H54 (cell line): ENCODE results near the gene ROBO2.

Experiments
- DNase-seq: peaks from one replicate; pipeline ENCODE4 v3.0.0; 2011; ENCODE audit warnings: low spot score, mixed read lengths; ENCODE audit not compliant: insufficient read length
- FAIRE-seq: peaks from 3 replicates; lab custom pipeline; 2011; peaks lifted over from hg19 to GRCh38; lab: Jason Lieb, UNC
- POLR2A ChIP-seq: IDR thresholded peaks from 2 replicates; pipeline ENCODE4 v1.6.1; 2011; ENCODE audit warnings: low read depth, mild to moderate bottlenecking, low read length

ROBO2 gene

DNA sequence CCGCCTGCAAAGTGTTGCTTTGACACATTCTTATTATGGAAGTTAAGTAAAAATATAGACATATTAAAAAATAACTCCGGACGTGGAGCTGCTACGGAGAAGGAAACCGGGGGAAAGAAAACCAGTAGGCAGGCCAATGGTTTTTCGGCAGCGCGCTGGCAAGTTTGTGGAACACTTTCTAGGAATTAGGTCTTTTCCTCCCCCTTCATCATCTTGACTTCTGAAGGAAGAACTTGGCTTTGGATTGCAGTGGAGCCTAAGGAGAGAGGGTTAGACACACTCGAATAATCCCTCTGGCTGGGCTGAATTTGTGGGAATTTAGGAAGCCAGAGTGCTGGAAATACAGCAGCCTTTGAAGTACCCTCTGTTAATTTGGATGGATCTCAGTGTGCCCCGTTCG, 317 bp downstream of the ROBO2 start:
- no peak for DNase-seq
- no peak for FAIRE-seq

DNA sequence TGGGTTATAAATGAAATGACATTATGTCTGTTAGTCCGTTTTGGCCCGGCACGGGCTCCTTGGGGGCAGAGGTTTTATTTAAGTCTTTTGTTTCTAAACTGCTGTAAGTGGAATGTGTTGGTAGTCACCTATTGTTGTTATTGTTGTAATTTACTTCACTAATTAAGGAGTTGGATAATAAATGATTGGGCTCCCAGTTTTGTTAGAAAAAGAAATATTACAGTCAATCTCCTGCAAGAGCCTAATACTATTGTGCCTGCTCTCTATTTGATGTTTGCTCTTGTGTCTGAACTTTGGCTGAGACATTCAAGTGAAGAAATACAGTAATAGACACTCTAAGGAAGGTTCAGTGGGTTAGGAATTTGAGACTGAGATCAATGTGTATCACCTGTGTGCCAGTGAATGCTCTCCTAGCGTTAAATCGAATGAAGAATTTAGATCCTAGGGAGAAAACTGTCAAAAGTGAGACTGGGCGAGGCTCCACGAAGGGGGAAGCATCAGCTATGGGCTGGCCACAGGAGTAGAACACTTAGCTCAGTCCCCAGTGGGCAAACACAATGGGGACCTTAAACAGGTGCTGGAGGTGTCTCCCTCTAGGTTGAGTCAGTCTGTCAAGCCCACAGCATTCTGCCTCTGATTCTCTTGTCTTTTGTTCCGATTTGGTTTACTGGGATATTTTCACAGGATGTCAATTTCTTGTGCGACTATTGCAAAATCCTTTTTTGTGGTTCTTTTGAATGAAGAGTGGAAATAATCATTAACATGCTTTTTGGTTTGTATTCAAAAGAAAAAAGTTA, 1.2 kb downstream of the ROBO2 start:
- no peak for TF ChIP-seq POLR2A
- DNase-seq, result no peak
- no peak for FAIRE-seq

More for the DNA sequence above, 317 bp downstream of the ROBO2 start:
- no peak for TF ChIP-seq POLR2A

DNA sequence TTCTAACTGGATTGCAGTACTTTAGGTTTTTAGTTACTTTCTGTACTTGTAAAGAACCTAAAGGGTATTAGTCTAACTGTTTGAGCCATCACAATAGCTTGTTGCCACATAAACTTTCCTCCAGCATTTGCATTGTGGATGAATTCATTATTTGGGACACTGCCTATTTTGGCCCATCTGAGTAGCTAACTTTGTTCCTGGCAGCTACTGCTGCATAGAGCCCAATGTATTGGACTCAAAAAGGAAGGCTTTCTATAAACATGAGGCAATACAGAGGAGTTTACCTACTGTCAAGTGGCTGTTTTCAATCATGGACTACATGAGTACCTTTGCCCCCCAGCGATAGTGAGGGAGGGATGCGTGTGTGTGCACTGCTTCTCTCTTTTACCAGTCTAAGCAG, 1.9 kb downstream of the ROBO2 start:
- TF ChIP-seq POLR2A, result no peak
- FAIRE-seq (no peak), DNase-seq (no peak)

DNA sequence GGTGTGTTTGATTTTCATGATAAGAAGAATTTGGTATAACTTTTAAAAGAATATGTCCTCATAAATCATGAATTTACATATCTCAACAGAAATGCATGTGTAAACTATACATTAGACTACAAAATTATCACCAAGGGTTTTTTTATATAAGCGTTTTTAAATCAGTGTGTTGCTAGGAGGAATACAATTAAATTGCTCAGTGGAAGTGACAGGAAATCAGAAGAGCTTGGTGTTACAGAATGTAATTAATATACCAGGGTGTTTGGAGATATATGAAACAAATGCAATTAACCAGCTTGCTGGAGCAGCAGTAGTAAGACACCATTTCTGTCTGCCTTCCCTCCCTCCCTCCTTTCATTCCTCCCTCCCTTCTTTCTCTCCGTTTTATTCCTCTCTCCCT, 2.4 kb downstream of the ROBO2 start:
- FAIRE-seq, result no peak
- DNase-seq, result no peak
- TF ChIP-seq POLR2A, result no peak

DNA sequence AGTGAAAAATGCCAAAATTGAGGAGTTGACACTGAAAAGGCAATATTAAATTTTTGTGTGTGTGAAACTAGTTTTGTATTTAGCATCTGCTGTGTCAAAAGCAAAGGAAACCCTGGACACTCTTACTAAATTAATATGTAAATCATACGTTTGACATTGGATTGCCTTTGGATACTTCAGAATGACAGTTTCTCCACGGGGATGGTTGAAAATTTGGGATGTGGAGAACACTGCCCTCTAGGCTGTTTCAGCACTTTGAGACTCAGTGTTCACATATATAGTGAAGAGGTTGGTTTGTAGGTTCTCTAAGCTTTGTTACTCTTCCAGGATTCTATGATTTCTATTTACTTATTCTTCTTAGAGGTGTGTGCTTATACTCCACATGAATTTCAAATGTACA, 3.0 kb downstream of the ROBO2 start:
- TF ChIP-seq POLR2A, result no peak
- FAIRE-seq (no peak), DNase-seq (no peak)

DNA sequence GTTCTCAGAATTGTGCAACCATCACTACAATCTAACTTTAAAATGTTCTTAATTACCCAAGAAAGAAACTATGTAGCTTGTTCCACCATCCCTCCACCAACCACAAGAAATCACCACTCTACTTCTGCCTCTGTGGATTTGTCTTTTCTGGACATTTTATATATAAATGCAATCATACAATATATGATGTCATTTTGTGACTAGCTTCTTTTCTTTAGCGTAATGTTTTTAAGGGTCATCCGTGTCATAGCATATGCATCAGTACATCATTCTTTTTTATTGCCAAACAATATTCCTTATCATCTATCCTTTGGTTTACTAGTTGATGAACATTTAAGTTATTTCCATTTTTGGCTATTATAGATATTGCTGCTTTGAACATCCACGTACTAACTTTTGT, 5.8 kb downstream of the ROBO2 start:
- DNase-seq (no peak), FAIRE-seq (no peak)
- no peak for TF ChIP-seq POLR2A

DNA sequence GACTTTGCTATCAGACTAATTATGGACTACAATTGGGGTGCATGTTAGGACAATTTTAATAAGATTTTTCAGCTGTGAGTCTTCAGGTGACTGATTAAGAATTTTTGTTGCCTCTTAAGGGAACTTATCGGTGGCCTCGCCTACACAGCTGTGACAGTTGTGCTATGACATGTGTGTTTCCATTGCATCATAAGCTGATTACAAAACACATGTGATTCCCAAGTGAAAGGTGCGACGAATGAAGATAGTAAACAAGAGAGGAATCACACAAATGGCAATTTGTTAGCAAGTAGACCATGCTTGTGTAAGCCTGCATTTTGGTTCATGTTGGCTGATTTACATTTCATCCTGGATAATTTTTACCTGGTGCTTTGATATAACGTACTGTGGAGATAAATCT, 8.3 kb downstream of the ROBO2 start:
- no peak for TF ChIP-seq POLR2A
- no peak for FAIRE-seq
- DNase-seq, result no peak

DNA sequence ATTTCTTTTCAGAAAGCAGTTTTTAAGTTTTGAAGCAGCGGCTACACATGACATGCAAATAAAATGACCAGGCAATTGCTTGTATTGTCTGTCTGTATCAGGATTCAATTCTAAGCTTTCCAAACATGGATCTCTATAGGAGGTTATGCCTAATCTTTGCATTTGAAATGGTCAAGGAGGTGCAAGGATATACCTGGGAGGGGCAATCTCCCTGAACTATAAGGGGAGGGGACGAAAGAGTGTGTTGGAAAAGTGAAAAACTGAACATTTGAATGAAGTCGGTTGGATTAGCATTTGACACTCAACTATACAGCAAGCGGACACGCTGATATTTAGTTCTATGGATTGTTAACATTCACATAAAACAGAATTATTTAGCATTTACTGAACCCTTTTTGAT, 11.7 kb downstream of the ROBO2 start:
- FAIRE-seq, result no peak

DNA sequence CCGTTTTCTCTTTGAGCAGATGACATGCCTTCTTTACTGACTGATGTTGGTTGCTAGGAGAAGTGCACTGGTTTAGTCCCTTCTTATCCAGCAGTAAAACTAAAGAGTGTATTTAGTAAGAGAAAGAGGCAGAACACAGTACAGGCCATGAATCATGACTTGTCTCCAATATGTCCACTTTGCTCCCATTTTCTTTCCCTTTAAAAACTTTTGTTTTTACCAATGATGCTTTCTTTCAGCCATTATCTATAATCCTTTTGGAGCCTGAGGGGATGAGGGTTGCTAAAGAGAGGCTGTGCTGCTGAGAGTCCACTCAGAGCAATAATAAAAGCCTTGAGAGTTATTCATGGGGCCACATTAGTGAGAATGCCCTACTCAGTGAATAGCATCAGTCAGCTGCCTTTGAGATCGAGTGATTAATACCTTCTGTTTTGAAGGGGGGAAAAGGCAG, 12.2 kb downstream of the ROBO2 start:
- no peak for DNase-seq
- TF ChIP-seq POLR2A, result no peak
- no peak for FAIRE-seq

More for the DNA sequence above, 11.7 kb downstream of the ROBO2 start:
- no peak for DNase-seq
- TF ChIP-seq POLR2A, result no peak

DNA sequence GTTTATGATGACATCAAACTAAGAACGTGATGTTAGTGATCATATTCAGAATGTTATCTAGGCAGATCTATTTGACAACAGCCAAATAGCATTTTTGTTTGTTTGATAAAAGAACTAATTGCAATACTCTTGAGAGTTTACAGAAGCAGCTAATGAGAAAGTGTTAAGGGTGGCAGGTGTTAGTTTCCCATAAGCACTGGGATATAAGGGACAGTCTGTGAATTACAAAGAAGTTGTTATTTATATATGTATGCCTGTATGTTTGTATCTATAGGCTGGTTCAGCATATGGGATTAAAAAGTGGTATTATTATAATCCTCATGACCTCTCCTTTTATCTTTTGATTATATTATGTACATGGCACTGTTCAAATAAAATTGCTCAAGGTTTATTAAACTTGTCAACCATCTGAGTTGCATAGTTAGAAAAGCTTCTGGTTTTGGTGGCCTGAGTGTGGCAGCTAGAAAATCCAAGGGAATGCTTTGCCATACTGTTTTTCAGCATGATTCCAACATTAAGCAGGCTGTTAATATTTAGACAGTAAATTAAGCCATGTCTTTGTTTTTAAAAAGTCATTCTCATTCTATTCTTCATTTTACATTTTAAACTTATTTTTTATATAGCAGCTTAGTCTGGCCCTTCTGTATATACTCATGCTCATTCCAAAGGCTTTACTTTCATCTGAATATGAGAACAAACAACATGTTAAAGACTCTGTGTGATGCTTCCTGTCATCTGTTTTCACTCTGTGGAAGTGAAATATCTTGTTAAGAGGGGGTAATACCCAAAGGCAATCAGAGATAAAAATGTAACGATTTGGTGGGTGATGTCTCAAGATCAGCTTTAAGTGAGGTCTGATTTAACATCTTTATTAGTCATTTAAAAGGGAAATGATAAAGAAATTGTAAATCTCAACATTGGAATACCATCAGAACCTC, 13.1 kb downstream of the ROBO2 start:
- no peak for TF ChIP-seq POLR2A
- DNase-seq (no peak), FAIRE-seq (no peak)

DNA sequence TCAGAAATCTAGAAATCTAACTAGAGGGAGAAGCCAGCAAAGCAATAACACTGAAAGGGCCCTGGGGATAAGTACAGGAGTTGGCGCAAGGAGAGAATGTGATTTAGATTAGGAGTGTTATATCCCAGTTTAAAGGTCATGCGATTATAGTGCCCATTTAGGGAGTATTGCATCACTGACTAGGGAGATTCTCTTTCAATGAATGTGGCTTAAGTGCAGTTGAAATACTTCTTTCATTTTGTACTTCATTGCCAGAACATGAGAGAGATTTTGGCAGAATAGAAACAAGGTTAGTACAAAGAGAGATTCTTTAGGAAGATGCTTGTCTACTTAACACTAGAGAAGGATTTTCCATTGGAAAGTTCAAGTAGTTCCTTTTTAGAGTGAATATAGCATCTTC, 13.9 kb downstream of the ROBO2 start:
- FAIRE-seq (no peak), DNase-seq (no peak)
- TF ChIP-seq POLR2A, result no peak

DNA sequence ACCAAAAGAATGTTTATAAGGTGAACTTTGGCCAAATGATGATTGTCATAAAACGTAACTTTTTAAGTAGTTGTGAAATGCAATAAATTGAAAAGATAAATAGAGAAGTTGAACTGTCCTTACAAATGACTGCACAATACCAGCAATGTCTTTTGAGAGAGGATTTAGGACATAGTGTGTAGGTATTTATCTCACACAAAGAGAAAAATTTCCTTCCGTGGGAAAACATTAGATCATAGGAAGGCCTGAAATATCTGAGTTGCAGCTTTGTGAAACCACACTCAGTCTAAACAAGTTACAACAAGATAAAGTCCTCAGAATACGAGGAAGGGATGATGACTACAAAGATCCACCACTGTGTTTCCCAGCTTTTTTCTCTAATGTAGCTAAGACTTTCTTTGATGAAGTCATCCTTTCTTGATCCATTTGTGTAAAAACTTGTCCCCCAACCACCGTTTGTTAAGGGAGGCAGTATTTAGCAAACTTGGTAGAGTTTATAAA, 16.0 kb downstream of the ROBO2 start:
- FAIRE-seq (no peak), DNase-seq (no peak)
- TF ChIP-seq POLR2A, result no peak

DNA sequence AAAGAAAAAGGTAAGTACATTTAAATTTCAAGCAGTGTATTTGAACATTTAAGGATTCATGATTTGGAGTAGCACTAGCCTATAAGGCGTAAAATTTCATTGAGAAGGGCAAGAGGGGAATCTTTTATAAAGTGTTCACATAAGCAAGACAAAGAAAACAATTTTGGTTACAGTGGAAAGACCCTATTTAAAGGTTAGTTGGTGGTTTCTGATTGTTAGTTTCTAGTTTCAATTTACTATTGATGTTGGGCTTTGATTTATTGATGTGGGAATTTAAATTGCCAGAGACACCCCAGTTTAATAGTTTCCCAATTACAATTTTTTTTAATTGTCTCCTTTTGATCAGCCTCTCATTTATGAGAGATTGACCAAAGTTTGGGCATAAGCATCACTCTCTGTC, 19.5 kb downstream of the ROBO2 start:
- no peak for TF ChIP-seq POLR2A
- FAIRE-seq, result no peak

DNA sequence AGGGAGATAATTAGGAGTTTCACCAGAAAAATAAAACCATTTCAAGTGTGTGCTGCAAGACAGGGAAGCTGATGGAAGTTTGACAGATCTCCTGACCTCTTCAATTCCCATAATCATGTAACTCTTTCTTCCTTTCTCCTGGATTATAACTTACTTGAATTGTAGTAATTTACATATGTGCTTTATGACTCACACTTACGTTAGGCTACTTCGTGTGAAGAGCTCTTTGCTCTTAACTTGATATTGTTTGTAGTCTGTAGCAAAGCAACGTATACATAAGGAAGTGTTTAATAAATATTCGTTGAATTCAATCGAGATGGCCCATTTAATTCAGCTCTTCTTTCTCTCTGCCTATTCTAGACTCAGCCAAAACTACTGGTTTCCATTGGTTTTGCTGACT, 23.5 kb downstream of the ROBO2 start:
- DNase-seq, result no peak
- no peak for TF ChIP-seq POLR2A
- no peak for FAIRE-seq

More for the DNA sequence above, 19.5 kb downstream of the ROBO2 start:
- DNase-seq, result no peak
